Small intestine (tissue), 7 donors: Measurements from ENCODE around the gene S100A3. TPM values are rescaled to one million over a fixed set of nuclear protein-coding genes. Genes with fewer than 3 reads are reported as not detected.
"Not testable (repeated sequence)": the region's sequence is repeated elsewhere in the genome, so short reads cannot be mapped to it uniquely, and the experiment has no call there.

Experiments used
- DNase-seq, 2 donors: peaks; one replicate each; pipeline versions ENCODE4 v3.0.0 to v3.0.0-alpha.2; 2013
- FAIRE-seq: peaks from 2 replicates; lab custom pipeline; 2012; peaks lifted over from hg19 to GRCh38; lab: Jason Lieb, UNC
- H3K27ac ChIP-seq, 3 donors: one replicate each; pipeline ENCODE4 v1.5.1; 2013; ENCODE audit warnings: low read length in 2 of 3, mild to moderate bottlenecking in 2 of 3, control low read depth in 1 of 3, inconsistent platforms in 1 of 3, low read depth in 1 of 3, moderate library complexity in 1 of 3
- H3K27me3 ChIP-seq, 3 donors: one replicate each; pipeline ENCODE4 v1.6.1; 2013; ENCODE audit warnings: low read length in 3 of 3, inconsistent platforms in 1 of 3; ENCODE audit not compliant: control insufficient read depth in 3 of 3, insufficient read depth in 3 of 3
- H3K36me3 ChIP-seq, 3 donors: one replicate each; pipeline ENCODE4 v1.6.1; 2013; ENCODE audit warnings: low read length in 3 of 3, inconsistent platforms in 1 of 3, low read depth in 1 of 3, mild to moderate bottlenecking in 1 of 3, moderate library complexity in 1 of 3; ENCODE audit not compliant: control insufficient read depth in 3 of 3, insufficient read depth in 2 of 3
- H3K4me1 ChIP-seq, 3 donors: one replicate each; pipeline ENCODE4 v1.6.1; 2013; ENCODE audit warnings: low read length in 2 of 3, inconsistent platforms in 1 of 3, low read depth in 1 of 3, mild to moderate bottlenecking in 1 of 3, moderate library complexity in 1 of 3; ENCODE audit not compliant: control insufficient read depth in 3 of 3, insufficient read depth in 2 of 3
- H3K4me3 ChIP-seq, 3 donors: one replicate each; pipeline ENCODE4 v1.5.1; 2013; ENCODE audit warnings: low read length in 3 of 3, control low read depth in 1 of 3, inconsistent platforms in 1 of 3, low read depth in 1 of 3, mild to moderate bottlenecking in 1 of 3, moderate library complexity in 1 of 3
- H3K9me3 ChIP-seq, 2 donors: one replicate each; pipeline ENCODE4 v1.6.1; 2013; ENCODE audit warnings: low read depth in 1 of 2, low read length in 1 of 2; ENCODE audit not compliant: control insufficient read depth in 2 of 2, insufficient read depth in 1 of 2
- WGBS, 3 donors: extraction: QIAGEN DNeasy Blood & Tissue Kit; methylation state at CpG; one replicate each; pipeline ENCODE4 v1.1.7; 2013; 5-methylcytosine and 5-hydroxymethylcytosine counted together
- polyA plus RNA-seq, 4 donors: library from polyadenylated mRNA; stranded (reverse) in 3 of 4; unstranded in 1 of 4; fragments of 200-250 nt in 3 of 4; fragments of 120-200 nt in 1 of 4; gene quantifications; one replicate each; pipeline versions ENCODE4 v1.2.1 to v1.2.3, GENCODE V29; 2013
- donor health status: healthy with polysubstance abuse.
- donor health status: control.
- donor health status: control.
- donor health status: Bipolar disorder and iron deficiency.
- donor health status: healthy.

S100A3 gene
- polyA plus RNA-seq, 4 donors = 0.06 to 4.3 (median 2.1) TPM; not detected in 1

DNA sequence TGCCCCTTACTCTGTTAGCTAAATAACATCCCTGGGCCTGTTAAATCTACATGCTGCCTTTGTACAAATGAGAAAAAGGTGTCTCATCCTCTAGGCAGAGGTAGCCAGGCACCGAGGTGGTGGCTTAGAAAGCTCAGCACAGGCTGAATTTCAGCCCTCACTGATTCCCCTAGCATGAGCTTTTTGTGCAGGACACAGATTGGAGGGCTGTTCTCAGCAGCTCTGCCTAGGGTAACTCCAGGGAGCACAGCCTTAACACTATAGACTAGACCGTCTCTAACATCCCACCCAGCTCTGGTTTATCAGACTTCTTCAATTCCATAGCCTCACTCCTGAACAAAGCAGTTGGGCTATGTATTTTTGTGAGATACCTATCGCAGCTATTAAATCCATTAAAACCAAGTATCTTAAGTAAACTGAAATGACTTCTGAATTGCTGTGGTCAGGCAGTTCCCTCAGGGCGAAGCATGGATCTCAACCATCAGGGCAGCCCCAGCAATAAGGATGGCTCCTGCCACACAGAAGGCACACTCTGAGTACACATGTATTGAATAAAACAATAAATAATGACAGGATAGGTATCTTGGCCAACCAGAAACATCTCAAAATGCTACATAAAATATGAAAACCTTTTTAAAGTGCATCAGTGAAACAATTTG lies 28.1 kb downstream of the S100A3 start:
- FAIRE-seq (no peak), DNase-seq (no peak)
- peaks cover 0 to 21% (median 5%) of the 10 kb centered on the region in 3 donors for H3K4me1 ChIP-seq
- no peaks in the 10 kb centered on the region for H3K9me3 ChIP-seq
- no peaks in the 10 kb centered on the region for H3K36me3 ChIP-seq
- peak overlapping the region; percentile 55 to 86 (median 70) for H3K27ac ChIP-seq
- 41 to 69% (median 63%) methylated on average over 4 of the region's 4 CpGs for WGBS, 3 donors
- H3K4me3 ChIP-seq = no peak overlapping the region
- no peaks in the 10 kb centered on the region for H3K27me3 ChIP-seq

DNA sequence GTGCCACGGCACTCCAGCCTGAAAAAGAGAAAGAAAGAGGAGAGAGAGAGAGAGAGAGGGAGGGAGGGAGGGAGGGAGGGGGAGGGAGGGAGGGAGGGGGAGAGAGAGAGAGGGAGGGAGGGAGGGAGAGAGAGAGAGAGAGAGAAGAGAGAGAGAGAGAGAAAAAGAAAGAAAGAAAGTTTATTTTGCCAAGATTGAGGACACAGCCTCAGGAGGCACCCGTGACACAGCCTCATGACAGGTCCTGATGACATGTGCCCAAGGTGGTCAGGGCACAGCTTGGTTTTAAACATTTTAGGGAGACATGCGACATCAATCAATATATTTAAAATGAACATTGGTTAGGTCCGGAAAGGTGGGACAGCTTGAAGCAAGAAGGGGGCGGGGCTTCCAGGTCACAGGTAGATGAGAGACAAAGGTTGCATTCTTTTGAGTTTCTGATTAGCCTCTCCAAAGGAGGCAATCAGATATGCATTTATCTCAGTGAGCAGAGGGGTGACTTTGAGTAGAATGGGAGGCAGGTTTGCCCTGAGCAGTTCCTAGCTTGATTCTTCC lies 28.8 kb downstream of the S100A3 start:
- peak overlapping the region; percentile 55 to 86 (median 81) for H3K27ac ChIP-seq
- peak; percentile 84 to 89 for DNase-seq

GRCh38 chr1:153519242-153519641 lies 29.8 kb downstream of the S100A3 start:
- H3K4me3 ChIP-seq = no peak overlapping the region
- no peaks in the 10 kb centered on the region for H3K27me3 ChIP-seq
- H3K36me3 ChIP-seq = no peaks in the 10 kb centered on the region
- no peak overlapping the region for H3K27ac ChIP-seq
- DNase-seq = no peak
- no peak for FAIRE-seq
- peaks cover 7 to 24% (median 7%) of the 10 kb centered on the region in 3 donors for H3K4me1 ChIP-seq
- no peaks in the 10 kb centered on the region for H3K9me3 ChIP-seq
- 73 to 87% (median 79%) methylated on average over 3 of the region's 3 CpGs for WGBS, 3 donors

More for the DNA sequence above, 28.8 kb downstream of the S100A3 start:
- H3K9me3 ChIP-seq, H3K27me3 ChIP-seq, H3K36me3 ChIP-seq, FAIRE-seq: not testable (repeated sequence)
- 18 to 61% (median 48%) methylated on average over 4 to 5 of the region's 5 CpGs for WGBS, 3 donors
- peaks cover 5 to 24% (median 7%) of the 10 kb centered on the region in 3 donors for H3K4me1 ChIP-seq
- peak overlapping the region in 1 of 3 donors; percentile 20 for H3K4me3 ChIP-seq

GRCh38 chr1:153515504-153516394 lies 33.3 kb downstream of the S100A3 start:
- FAIRE-seq = no peak
- peak; percentile 88 to 97 for DNase-seq
- Histone ChIP-seq H3K27me3 (no peaks in the 10 kb centered on the region), H3K4me3 (no peak overlapping the region), H3K27ac (peak overlapping the region; percentile 75 to 98 (median 86)), H3K4me1 (peaks cover 5 to 19% (median 7%) of the 10 kb centered on the region in 3 donors), H3K36me3 (no peaks in the 10 kb centered on the region), H3K9me3 (no peaks in the 10 kb centered on the region)
- 30 to 47% (median 42%) methylated on average over 7 to 8 of the region's 8 CpGs for WGBS, 3 donors

- 86 to 94% (median 91%) methylated on average over 7 of the region's 7 CpGs for WGBS, 3 donors
- Histone ChIP-seq H3K27me3 (no peaks in the 10 kb centered on the region), H3K4me3 (no peak overlapping the region), H3K9me3 (no peaks in the 10 kb centered on the region), H3K4me1 (peaks cover 2 to 15% (median 7%) of the 10 kb centered on the region in 3 donors), H3K27ac (no peak overlapping the region), H3K36me3 (no peaks in the 10 kb centered on the region)
- DNase-seq (no peak), FAIRE-seq (no peak)
Observed at GRCh38 chr1:153513666-153514065, 35.4 kb downstream of the S100A3 start.

GRCh38 chr1:153513023-153513422 lies 36.0 kb downstream of the S100A3 start:
- Histone ChIP-seq H3K27ac (no peak overlapping the region), H3K4me1 (peaks cover 2 to 17% (median 7%) of the 10 kb centered on the region in 3 donors), H3K9me3 (no peaks in the 10 kb centered on the region), H3K27me3 (no peaks in the 10 kb centered on the region), H3K36me3 (no peaks in the 10 kb centered on the region), H3K4me3 (no peak overlapping the region)
- DNase-seq = peak in 1 of 2 donors; percentile 54
- WGBS, 3 donors = 32 to 62% (median 54%) methylated on average over 3 of the region's 3 CpGs
- FAIRE-seq = no peak

DNA sequence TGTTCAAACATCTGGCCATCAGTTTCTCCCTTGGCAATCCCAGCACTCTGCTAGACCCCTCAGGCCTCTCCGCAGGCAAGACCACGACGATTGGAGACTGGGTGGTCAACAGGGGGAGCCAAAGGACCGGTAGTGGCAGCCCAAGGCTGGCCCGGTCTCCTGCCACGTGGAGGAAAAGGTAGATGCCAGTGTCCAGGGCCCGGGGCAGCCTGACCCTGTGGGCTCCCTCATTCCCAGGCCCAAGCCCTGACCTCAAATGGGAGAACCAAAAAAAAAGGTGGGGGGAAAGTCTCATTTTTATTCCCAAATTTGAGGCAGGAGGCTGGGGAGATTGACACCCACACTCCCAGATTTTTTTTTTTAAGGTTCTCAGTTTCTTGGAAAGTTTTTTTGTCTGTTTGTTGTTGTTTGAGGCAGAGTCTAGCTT lies 38.1 kb downstream of the S100A3 start:
- Histone ChIP-seq H3K27ac (no peak overlapping the region), H3K36me3 (no peaks in the 10 kb centered on the region), H3K4me1 (peaks cover 4 to 31% (median 9%) of the 10 kb centered on the region in 3 donors), H3K27me3 (no peaks in the 10 kb centered on the region), H3K4me3 (no peak overlapping the region), H3K9me3 (no peaks in the 10 kb centered on the region)
- FAIRE-seq (no peak), DNase-seq (peak; percentile 81 to 87)
- 0 to 2% (median 1%) methylated on average over 7 of the region's 7 CpGs for WGBS, 3 donors

DNA sequence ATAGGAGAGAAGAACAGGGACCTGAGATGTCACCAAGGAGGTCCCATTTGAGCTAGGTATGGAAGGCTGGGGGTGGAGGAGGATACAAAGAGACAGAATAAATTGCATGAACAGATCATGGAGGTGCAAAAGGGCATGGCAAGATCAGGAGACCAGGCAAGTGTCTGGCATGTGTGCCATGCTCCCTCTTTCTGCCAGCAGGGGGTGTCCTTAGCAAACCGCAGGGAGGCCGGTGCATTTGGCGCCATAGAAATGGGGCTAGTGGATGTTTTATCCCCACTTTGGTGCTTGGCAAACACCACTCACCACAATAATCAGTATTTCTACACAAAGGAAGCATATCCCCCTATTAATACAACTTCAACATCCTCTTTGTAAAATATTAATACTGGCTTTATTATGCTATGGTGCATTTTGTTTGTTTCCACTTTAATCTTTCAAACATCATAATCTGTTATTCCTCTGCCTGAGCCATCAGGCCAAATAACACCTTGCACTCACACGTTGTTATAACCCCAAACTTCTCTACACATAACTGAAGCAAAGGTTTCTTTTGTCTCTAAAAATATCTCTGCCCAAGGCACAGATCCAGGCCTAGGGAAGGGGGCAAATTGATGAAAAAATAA lies 39.2 kb downstream of the S100A3 start:
- peaks cover 2 to 24% (median 2%) of the 10 kb centered on the region in 3 donors for H3K4me1 ChIP-seq
- no peaks in the 10 kb centered on the region for H3K36me3 ChIP-seq
- H3K9me3 ChIP-seq = no peaks in the 10 kb centered on the region
- DNase-seq (peak in 1 of 2 donors; percentile 71), FAIRE-seq (no peak)
- 30 to 62% (median 33%) methylated on average over 4 of the region's 4 CpGs for WGBS, 3 donors
- H3K27me3 ChIP-seq = no peaks in the 10 kb centered on the region
- H3K27ac ChIP-seq = no peak overlapping the region
- no peak overlapping the region for H3K4me3 ChIP-seq
